ENCODE data around the gene NRBP1.
"Not testable (repeated sequence)": the region's sequence is repeated elsewhere in the genome, so short reads cannot be mapped to it uniquely, and the experiment has no call there.

Gene NRBP1

DNA sequence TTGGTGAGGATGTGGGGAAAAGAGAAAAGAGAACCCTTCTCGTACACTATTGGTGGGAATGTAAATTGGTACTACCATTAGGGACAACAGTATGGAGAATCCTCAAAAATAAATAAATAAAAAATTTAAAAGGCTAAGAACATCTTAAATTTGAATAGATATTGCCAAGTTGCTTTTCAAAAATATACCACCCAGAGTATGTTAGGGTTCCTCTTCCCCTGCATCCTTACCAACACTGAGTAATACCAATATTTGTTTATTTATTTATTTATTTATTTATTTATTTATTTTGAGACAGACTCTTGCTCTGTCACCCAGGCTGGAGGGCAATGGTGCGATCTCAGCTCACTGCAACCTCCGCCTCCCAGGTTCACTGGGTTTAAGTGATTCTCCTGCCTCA lies 5.5 kb upstream of the NRBP1 start:
- no peak for DNase-seq

DNA sequence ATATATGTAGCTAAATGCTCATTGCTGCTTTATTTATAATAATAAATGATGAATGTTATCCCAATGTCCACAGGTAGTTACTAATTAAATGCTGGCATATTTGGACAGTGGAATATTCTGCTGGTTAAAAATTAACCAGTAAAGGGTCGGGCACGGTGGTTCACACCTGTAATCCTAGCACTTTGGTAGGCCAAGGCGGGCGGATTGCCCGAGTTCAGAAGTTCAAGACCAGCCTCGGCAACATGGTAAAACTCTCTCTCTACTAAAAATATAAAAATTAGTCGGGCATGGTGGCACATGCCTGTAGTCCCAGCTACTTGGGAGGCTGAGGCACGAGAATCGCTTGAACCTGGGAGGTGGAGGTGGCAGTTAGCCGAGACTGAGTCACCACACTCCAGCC lies 3.4 kb upstream of the NRBP1 start:
- DNase-seq = not testable (repeated sequence)

GRCh38 chr2:27427863-27428212 lies 593 bp upstream of the NRBP1 start:
- DNase-seq = no peak

GRCh38 chr2:27428978-27429541 lies 629 bp downstream of the NRBP1 start:
- DNase-seq = peak; percentile 94

GRCh38 chr2:27431395-27431794 lies 3.0 kb downstream of the NRBP1 start:
- DNase-seq = peak; percentile 32

DNA sequence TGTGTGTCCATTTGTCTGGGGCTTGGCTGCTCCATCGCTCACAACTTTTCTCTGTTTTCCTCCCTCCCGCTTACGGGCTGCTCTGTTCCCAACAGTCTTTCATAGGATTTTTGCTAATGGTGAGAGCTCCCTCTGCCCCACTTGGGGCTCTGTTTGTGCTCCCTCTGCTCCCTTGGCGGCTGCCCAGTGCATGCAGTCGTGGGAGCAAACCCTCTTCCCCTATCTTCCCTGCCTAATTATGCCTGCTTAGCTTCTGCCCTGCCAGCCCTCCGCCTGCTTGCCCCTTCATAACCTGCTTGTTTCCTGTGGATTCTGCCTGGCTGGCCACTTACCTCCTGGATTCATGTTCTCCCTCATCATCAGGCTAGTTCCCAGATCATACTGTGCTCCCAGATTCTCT lies 7.2 kb downstream of the NRBP1 start:
- no peak for DNase-seq

- peak; percentile 89 for DNase-seq
Observed at GRCh38 chr2:27441226-27441926, 12.9 kb downstream of the NRBP1 start.

DNA sequence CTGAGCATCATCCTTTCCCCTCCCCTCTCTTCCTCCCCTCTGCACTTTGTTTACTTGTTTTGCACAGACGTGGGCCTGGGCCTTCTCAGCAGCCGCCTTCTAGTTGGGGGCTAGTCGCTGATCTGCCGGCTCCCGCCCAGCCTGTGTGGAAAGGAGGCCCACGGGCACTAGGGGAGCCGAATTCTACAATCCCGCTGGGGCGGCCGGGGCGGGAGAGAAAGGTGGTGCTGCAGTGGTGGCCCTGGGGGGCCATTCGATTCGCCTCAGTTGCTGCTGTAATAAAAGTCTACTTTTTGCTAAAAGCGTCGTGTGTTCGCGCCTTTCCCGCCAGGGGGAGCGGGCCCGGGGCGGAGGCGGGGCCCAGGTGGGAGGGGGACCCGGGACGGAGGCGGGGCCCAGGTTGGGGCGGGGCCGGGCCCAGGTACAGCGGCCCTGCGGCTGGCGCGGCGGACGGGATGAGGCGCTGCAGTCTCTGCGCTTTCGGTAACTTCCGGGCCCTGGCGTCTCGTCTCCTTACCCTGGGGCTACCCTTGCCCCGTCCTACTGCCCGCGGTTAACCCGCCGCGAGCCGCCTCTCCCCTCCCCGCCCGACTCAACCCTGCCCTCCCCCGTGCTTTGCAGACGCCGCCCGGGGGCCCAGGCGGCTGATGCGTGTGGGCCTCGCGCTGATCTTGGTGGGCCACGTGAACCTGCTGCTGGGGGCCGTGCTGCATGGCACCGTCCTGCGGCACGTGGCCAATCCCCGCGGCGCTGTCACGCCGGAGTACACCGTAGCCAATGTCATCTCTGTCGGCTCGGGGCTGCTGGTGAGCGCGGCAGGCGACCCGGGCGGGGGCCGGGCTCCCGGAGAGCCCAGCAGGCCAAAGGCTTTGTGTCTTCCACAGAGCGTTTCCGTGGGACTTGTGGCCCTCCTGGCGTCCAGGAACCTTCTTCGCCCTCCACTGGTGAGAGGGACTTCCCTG lies 13.8 kb downstream of the NRBP1 start, which contains the start of gene KRTCAP3:
Gene KRTCAP3 (plus strand): TSS at position 424 of the 962 bp plus-strand sequence. CDS start 32 bp downstream, at position 456.
- DNase-seq = peak; percentile 57

DNA sequence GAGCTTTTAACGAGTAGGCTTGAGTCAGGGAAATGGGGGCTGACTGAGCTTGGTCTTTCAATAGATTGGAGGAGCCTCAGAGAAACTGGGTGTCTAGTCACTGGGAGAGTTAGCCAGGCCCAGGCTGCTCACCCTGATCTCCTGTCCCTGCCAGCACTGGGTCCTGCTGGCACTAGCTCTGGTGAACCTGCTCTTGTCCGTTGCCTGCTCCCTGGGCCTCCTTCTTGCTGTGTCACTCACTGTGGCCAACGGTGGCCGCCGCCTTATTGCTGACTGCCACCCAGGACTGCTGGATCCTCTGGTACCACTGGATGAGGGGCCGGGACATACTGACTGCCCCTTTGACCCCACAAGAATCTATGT lies 14.5 kb downstream of the NRBP1 start:
- peak; percentile 24 for DNase-seq

GRCh38 chr2:27445155-27445554 lies 16.7 kb downstream of the NRBP1 start:
- DNase-seq = no peak

- no peak for DNase-seq
Observed at GRCh38 chr2:27445615-27446014, 17.2 kb downstream of the NRBP1 start.

DNA sequence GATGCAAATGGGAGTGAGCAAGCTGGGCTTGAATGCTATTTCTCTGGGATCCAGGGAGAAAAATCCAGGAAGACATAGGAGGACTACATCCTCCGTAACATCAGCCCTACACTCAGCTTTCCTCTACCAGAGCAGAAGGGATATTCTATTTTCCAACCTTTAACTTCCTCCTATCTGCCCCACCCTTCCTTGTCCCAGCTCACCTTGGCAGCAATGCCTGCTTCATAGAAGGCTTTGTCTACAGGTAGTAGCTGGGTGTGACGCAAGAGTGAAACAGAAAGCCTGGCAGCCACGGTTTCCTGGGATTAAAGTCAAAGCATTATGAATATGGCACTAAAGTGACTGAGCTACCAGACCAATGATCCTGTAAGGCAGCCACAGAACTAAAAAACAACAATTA lies 17.6 kb downstream of the NRBP1 start:
- DNase-seq = no peak

DNA sequence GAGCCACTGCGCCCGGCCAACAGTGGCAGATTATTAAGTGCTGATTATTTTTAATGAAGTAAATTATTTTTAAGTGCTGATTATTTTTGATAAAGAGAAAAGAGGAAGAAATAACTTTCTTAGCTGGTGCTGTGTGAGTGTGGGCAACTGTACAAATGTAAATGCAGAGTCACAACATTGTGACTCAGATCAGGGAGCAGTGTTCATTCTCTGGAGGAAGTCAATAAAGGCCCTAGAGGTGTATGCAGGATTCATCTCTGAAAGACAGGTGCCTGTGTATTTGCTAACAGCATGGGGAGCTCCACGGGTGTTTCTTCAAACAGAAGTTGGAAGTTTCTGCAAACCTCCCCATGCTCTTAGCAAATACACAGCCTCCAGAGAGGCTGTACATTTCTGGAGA lies 19.9 kb downstream of the NRBP1 start:
- DNase-seq = no peak

DNA sequence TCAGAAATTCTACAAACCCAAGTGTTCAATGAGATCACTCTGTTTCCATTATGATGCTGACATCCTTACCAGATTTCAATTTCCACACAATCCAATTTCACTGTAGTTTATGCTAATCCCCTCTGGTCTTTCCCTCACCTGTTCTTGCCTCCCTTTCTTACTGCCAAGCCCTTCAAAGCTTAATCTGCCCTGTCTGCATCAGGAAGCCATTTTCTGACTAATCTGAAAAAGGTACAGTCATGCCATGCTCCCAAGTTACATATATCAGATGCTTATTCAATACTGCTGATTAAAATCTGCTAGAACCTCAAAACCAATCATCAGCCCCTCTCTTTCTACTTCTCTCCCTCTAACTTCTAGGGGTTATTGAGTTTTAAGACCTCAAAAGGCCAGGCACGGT lies 22.7 kb downstream of the NRBP1 start:
- no peak for DNase-seq

DNA sequence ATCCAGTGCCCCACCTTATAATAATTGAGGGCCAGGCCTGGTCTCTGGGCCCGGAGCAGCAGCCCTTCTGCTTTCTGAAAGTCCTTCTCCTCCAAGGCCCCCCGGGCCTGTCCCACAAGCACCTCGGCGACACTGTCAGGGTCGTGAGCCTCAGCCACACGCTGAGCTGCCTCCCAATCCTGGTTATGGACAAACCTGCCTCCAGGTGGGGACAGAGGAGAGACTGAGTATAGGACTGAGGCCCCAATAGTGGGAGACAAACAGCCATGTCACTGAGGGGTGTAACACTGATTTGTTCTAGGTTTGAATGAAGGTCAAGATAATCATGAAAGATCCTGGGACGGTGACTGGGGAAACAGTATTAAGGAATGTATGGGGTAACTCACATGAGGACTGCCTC lies 25.5 kb downstream of the NRBP1 start:
- no peak for DNase-seq

- DNase-seq = peak; percentile 91
Observed at GRCh38 chr2:27461118-27461517, 32.7 kb downstream of the NRBP1 start.

DNA sequence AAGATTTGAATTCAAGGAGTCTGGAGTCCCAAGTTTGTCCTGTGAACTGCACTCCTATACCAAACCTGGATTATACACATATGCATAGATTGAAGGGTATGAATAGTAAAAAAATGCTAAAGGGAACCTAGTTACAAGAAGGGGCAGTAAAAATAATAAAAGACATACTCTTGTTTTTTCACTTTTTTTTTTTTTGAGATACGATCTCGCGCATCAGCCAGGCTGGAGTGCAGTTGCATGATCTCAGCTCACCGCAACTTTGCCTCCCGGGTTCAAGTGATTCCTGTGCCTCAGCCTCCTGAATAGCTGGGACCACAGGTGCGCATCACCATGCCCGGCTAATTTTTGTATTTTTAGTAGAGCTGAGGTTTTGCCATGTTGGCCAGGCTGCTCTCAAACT lies 36.0 kb downstream of the NRBP1 start:
- DNase-seq = no peak

- no peak for DNase-seq
Observed at GRCh38 chr2:27471961-27472360, 43.5 kb downstream of the NRBP1 start.

DNA sequence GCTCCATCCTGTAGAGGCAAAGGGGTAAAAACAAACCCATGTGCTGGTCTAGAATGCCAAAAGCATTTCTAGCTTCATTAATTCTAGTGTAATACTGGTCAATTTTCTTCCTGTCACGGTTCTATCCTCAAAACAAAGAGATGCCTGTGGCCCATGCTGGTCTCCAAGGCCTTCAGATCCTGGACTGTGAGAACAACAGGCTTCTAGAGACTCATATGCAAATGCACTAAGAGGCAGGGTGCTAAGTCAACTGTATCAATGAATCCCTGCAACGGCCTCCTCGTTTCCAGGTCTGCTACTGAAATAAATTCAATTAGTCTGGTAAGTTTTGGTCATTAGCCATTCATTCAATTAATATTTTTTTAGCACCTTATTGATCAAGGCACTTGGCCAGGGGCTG lies 57.1 kb downstream of the NRBP1 start:
- no peak for DNase-seq

DNA sequence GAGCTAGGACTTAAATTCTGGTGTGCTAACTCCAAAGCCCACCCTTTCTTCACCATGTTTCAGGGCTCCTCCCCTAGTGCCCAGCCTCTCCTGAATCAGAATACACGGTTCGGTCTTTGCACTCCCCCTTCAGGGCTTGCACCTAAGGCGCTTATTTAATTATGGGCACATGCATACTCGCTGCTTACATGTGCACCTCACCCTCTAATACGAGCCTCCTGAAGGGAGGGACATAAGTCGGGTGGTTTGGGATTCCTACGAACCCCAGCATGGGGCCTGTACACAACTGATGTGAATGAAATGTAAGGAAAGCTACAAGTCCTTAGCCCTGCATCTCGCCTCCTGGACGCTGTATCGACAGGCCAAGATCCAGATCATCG lies 60.7 kb downstream of the NRBP1 start:
- DNase-seq = peak; percentile 71

- DNase-seq = peak; percentile 100
Observed at GRCh38 chr2:27489498-27490397, 61.3 kb downstream of the NRBP1 start, which contains the start of gene IFT172. TSS of gene IFT172 (minus strand) at chr2:27489743. CDS start at chr2:27489653, 90 bp downstream.

Measured in hematopoietic multipotent progenitor cell treated with erythropoietin and hydrocortisone succinate and interleukin-3 and kit ligand, for 4 days (in vitro differentiated cells).